HepG2 (cell line): ENCODE results near the gene NXN. TPM values are rescaled to one million over a fixed set of nuclear protein-coding genes. Genes with fewer than 3 reads are reported as not detected.

Experiments used
- ATAC-seq: fragments of 200-7000 bp; cut with Tn5 transposase; 3 replicates; pipeline ENCODE4 v1.9.1; 2020; ENCODE audit warnings: mild to moderate bottlenecking, moderate library complexity
- BruUV-seq: library from RNA; stranded (reverse); fragments of 400-500 nt; replicated peaks from 2 replicates; lab custom pipeline; 2021; lab: Mats Ljungman, UMichigan
- CTCF ChIA-PET: fragments of 300-600 bp; formaldehyde crosslinking; extraction: SDS; loops from one replicate; lab custom pipeline; 2021; ENCODE audit warnings: low total read pairs, inconsistent platforms, low intra/inter-chr PET ratio; lab: Yijun Ruan, JAX
- POLR2A ChIA-PET: fragments of 350-600 bp; sonication (Branson Sonifier 250); formaldehyde crosslinking; loops from one replicate; lab custom pipeline; 2020; ENCODE audit warnings: antibody characterized with exemption, inconsistent platforms; lab: Yijun Ruan, JAX
- DNase-seq: peaks from one replicate; pipeline ENCODE4 v3.0.0-alpha.2; 2015; ENCODE audit warnings: low spot score
- FAIRE-seq: peaks from 3 replicates; lab custom pipeline; 2011; peaks lifted over from hg19 to GRCh38; lab: Jason Lieb, UNC
- H2AFZ ChIP-seq: one replicate; pipeline ENCODE4 v1.6.1; 2011; ENCODE audit warnings: low read length, inconsistent platforms
- H3K27ac ChIP-seq: fragments of 300-600 bp; 3 replicates; pipeline ENCODE4 v1.8.0; 2011; ENCODE audit warnings: mixed run types, mild to moderate bottlenecking, mixed read lengths, low read length, inconsistent platforms; ENCODE audit not compliant: insufficient read depth; ENCODE audit errors: extremely low read length
- H3K27me3 ChIP-seq, 2 experiments: fragments of 200-600 bp in 1 of 2; 2 replicates in 1 of 2; 3 replicates in 1 of 2; pipeline versions ENCODE4 v1.6.0 to v1.8.0; 2011; ENCODE audit warnings: low read length in 2 of 2, mild to moderate bottlenecking in 2 of 2, moderate library complexity in 2 of 2, inconsistent platforms in 1 of 2; ENCODE audit not compliant: insufficient read depth in 2 of 2, control insufficient read depth in 1 of 2
- H3K36me3 ChIP-seq, 2 experiments: fragments of 200-600 bp in 1 of 2; replicated peaks in 1 of 2; 2 replicates in 1 of 2; 3 replicates in 1 of 2; pipeline versions ENCODE4 v1.5.1 to v1.8.0; 2011; ENCODE audit warnings: low read length in 2 of 2, inconsistent platforms in 1 of 2; ENCODE audit not compliant: insufficient read depth in 2 of 2, control insufficient read depth in 1 of 2
- H3K4me1 ChIP-seq: 2 replicates; pipeline ENCODE4 v1.5.1; 2012; ENCODE audit warnings: low read length, inconsistent platforms; ENCODE audit not compliant: insufficient read depth
- H3K4me2 ChIP-seq: 2 replicates; pipeline ENCODE4 v1.6.0; 2011; ENCODE audit warnings: low read depth, low read length, inconsistent platforms
- H3K4me3 ChIP-seq, 3 experiments: fragments of 200-600 bp in 1 of 3; sonication (generic), shearing (Covaris generic) in 1 of 3; replicated peaks in 1 of 3; 2 replicates each; pipeline ENCODE4 v1.5.1; 2011 to 2016; ENCODE audit warnings: low read length in 3 of 3, inconsistent platforms in 2 of 3, low read depth in 2 of 3, mild to moderate bottlenecking in 2 of 3, control low read depth in 1 of 3, mixed read lengths in 1 of 3; ENCODE audit not compliant: insufficient read depth in 1 of 3
- H3K79me2 ChIP-seq: one replicate; pipeline ENCODE4 v1.6.1; 2011; ENCODE audit warnings: low read length, inconsistent platforms; ENCODE audit not compliant: insufficient read depth
- H3K9ac ChIP-seq: 2 replicates; pipeline ENCODE4 v1.6.0; 2011; ENCODE audit warnings: mild to moderate bottlenecking, low read depth, low read length, inconsistent platforms; ENCODE audit not compliant: insufficient read depth
- H3K9me3 ChIP-seq: 2 replicates; pipeline ENCODE4 v1.5.1; 2012; ENCODE audit warnings: mild to moderate bottlenecking, low read length
- H4K20me1 ChIP-seq: 2 replicates; pipeline ENCODE4 v1.6.0; 2011; ENCODE audit warnings: inconsistent platforms, mild to moderate bottlenecking, low read length, moderate library complexity; ENCODE audit not compliant: insufficient read depth
- ATF6 ChIP-seq: sonication (generic); formaldehyde crosslinking; conservative IDR thresholded peaks from 2 replicates; pipeline ENCODE4 v1.4.0; 2020; ENCODE audit warnings: missing genetic modification reagents
- BRF2 ChIP-seq: sonication (generic); formaldehyde crosslinking; IDR thresholded peaks from 2 replicates; pipeline ENCODE4 v1.8.1; 2022; ENCODE audit warnings: mild to moderate bottlenecking, missing genetic modification reagents
- CCAR2 ChIP-seq: fragments of 200-400 bp; formaldehyde crosslinking; optimal IDR thresholded peaks from 2 replicates; pipeline ENCODE3; 2018; ENCODE audit warnings: low read depth, mild to moderate bottlenecking, low read length, moderate library complexity
- EP300 ChIP-seq, 3 experiments: sonication (generic) in 1 of 3; formaldehyde crosslinking in 1 of 3; IDR thresholded peaks; 2 replicates each; pipeline versions ENCODE4 v1.5.1 to v1.6.1; 2011 to 2020; ENCODE audit warnings: low read depth in 2 of 3, low read length in 2 of 3, borderline replicate concordance in 1 of 3, improper control_type of control experiment in 1 of 3, mild to moderate bottlenecking in 1 of 3, missing genetic modification reagents in 1 of 3, moderate library complexity in 1 of 3
- KLF15 ChIP-seq: sonication (generic); formaldehyde crosslinking; IDR thresholded peaks from 2 replicates; pipeline ENCODE4 v1.8.1; 2023; ENCODE audit warnings: borderline replicate concordance, mild to moderate bottlenecking, inconsistent platforms, missing genetic modification reagents, mixed read lengths
- MED1 ChIP-seq: sonication (generic); formaldehyde crosslinking; IDR thresholded peaks from 2 replicates; pipeline ENCODE4 v1.4.0; 2020; ENCODE audit warnings: missing genetic modification reagents
- RCOR2 ChIP-seq: IDR thresholded peaks from 2 replicates; pipeline ENCODE4 v1.6.1; 2016; ENCODE audit warnings: missing biosample characterization, missing genetic modification reagents
- SALL2 ChIP-seq: sonication (generic); formaldehyde crosslinking; IDR thresholded peaks from 2 replicates; pipeline ENCODE4 v1.8.1; 2023; ENCODE audit warnings: mild to moderate bottlenecking, missing genetic modification reagents, inconsistent platforms
- SMAD3 ChIP-seq: sonication (generic); formaldehyde crosslinking; IDR thresholded peaks from 2 replicates; pipeline ENCODE4 v1.4.0; 2020; ENCODE audit warnings: missing genetic modification reagents
- SMYD3 ChIP-seq: sonication (generic); formaldehyde crosslinking; IDR thresholded peaks from 2 replicates; pipeline ENCODE4 v1.8.1; 2023; ENCODE audit warnings: mild to moderate bottlenecking, missing genetic modification reagents
- ZBTB37 ChIP-seq: sonication (generic); formaldehyde crosslinking; IDR thresholded peaks from 2 replicates; pipeline ENCODE4 v1.4.0; 2020; ENCODE audit warnings: mild to moderate bottlenecking, missing genetic modification reagents
- ZNF180 ChIP-seq: sonication (generic); formaldehyde crosslinking; IDR thresholded peaks from 2 replicates; pipeline ENCODE4 v1.4.0; 2020; ENCODE audit warnings: low read depth, missing genetic modification reagents, borderline replicate concordance
- ZNF282 ChIP-seq: fragments of 450-650 bp; IDR thresholded peaks from 2 replicates; pipeline ENCODE4 v1.6.1; 2018; ENCODE audit not compliant: partially characterized antibody
- ZNF703 ChIP-seq: sonication (generic); formaldehyde crosslinking; IDR thresholded peaks from 2 replicates; pipeline ENCODE4 v1.5.1; 2020; ENCODE audit warnings: missing genetic modification reagents, mild to moderate bottlenecking, moderate library complexity, borderline replicate concordance
- ZNF713 ChIP-seq: sonication (generic); formaldehyde crosslinking; IDR thresholded peaks from 2 replicates; pipeline ENCODE4 v1.4.0; 2020; ENCODE audit warnings: mild to moderate bottlenecking, missing genetic modification reagents
- ZNF720 ChIP-seq: sonication (generic); formaldehyde crosslinking; IDR thresholded peaks from 2 replicates; pipeline ENCODE4 v1.4.0; 2020; ENCODE audit warnings: missing genetic modification reagents
- ZNF777 ChIP-seq: sonication (generic); formaldehyde crosslinking; IDR thresholded peaks from 2 replicates; pipeline ENCODE4 v1.4.0; 2020; ENCODE audit warnings: missing genetic modification reagents
- ZNF83 ChIP-seq: sonication (generic); formaldehyde crosslinking; IDR thresholded peaks from 2 replicates; pipeline ENCODE4 v1.4.0; 2020; ENCODE audit warnings: missing genetic modification reagents, mild to moderate bottlenecking, borderline replicate concordance
- WGBS: methylation state at CpG from one replicate; pipeline ENCODE4 v1.1.6; 2017; ENCODE audit warnings: low lambda C conversion rate; 5-methylcytosine and 5-hydroxymethylcytosine counted together
- in situ Hi-C: cut with HindIII; loops from 2 replicates; pipeline ENCODE4 v1.10.0; 2017; ENCODE audit warnings: low pct_unique_long_range_greater_than_20kb; ENCODE audit not compliant: extremely low pct_ligation_motif_present
- intact Hi-C: fragments of 100-400 bp; cut with micrococcal nuclease; formaldehyde crosslinking; loops from one replicate; pipeline ENCODE4 v1.10.0; 2022; ENCODE audit not compliant: unreplicated experiment
- polyA plus RNA-seq, 8 experiments: library from polyadenylated mRNA; depleted of rRNA in 3 of 8; stranded (reverse) in 7 of 8; unstranded in 1 of 8; fragments of >200 nt; fragmentation: Illumina TruSeq in 4 of 8; extraction: Trizol in 4 of 8; gene quantifications; 2 replicates each; pipeline versions ENCODE4 v1.2.1 to v1.2.3, GENCODE V29; 2011 to 2016; ENCODE audit warnings: low read depth in 4 of 8, missing spikeins in 1 of 8, mixed read lengths in 1 of 8; ENCODE audit not compliant: insufficient read depth in 1 of 8
- total RNA-seq, 5 experiments: library from RNA; depleted of rRNA; stranded (reverse); fragments of >200 nt; fragmentation: Illumina TruSeq; extraction: Trizol; gene quantifications; 2 replicates each; pipeline ENCODE4 v1.2.3, GENCODE V29; 2016; ENCODE audit warnings: low read depth in 1 of 5

Gene NXN
- total and polyA plus RNA-seq, 2 of the 13 experiments (the other 11 are each of a cell fraction or from before 2014, with no cell fraction given) = 22.2 to 24.3 TPM

GRCh38 chr17:806346-806745 is 173.2 kb downstream of the NXN start:
- Histone ChIP-seq H2AFZ (no peak overlapping the region), H3K36me3 (peaks cover 0 to 13% of the 10 kb centered on the region in 2 experiments; a peak in 4 of 5 replicates), H3K9me3 (no peaks in the 10 kb centered on the region), H3K4me1 (peaks cover 19% of the 10 kb centered on the region), H3K27ac (no peak overlapping the region), H3K4me3 (no peak overlapping the region), H3K79me2 (no peaks in the 10 kb centered on the region), H4K20me1 (no peaks in the 10 kb centered on the region), H3K27me3 (no peaks in the 10 kb centered on the region), H3K9ac (no peak overlapping the region), H3K4me2 (no peak overlapping the region)
- FAIRE-seq = no peak
- no TSS peak for BruUV-seq
- POLR2A ChIA-PET = no interaction called here
- intact Hi-C loops = no loop called here
- TF ChIP-seq SMYD3 (no peak), SALL2 (CRISPR knock-in tag) (no peak), KLF15 (no peak), ZNF703 (CRISPR knock-in tag) (no peak), BRF2 (no peak), CCAR2 (no peak), MED1 (no peak), ZNF720 (CRISPR knock-in tag) (no peak), ZNF282 (no peak), ZNF180 (CRISPR knock-in tag) (no peak), SMAD3 (CRISPR knock-in tag) (no peak), ZNF713 (no peak), ZNF83 (CRISPR knock-in tag) (no peak), EP300 (IDR thresholded peaks at IDR 0.05; ENCODE audit: low read depth in 2 of 2, low read length in 2 of 2) (no peak), EP300 (CRISPR knock-in tag; IDR thresholded peaks at IDR 0.05; ENCODE audit: borderline replicate concordance) (no peak), RCOR2 (no peak), ZBTB37 (no peak), ZNF777 (CRISPR knock-in tag) (no peak), ATF6 (CRISPR knock-in tag) (no peak)
- CTCF ChIA-PET = no interaction called here
- in situ Hi-C loops = no loop called here
- no peak for ATAC-seq
- no peak for DNase-seq
- WGBS = 92% methylated on average over 13 of the region's 13 CpGs
